ENCODE measurements around the gene FERD3L.

DNA sequence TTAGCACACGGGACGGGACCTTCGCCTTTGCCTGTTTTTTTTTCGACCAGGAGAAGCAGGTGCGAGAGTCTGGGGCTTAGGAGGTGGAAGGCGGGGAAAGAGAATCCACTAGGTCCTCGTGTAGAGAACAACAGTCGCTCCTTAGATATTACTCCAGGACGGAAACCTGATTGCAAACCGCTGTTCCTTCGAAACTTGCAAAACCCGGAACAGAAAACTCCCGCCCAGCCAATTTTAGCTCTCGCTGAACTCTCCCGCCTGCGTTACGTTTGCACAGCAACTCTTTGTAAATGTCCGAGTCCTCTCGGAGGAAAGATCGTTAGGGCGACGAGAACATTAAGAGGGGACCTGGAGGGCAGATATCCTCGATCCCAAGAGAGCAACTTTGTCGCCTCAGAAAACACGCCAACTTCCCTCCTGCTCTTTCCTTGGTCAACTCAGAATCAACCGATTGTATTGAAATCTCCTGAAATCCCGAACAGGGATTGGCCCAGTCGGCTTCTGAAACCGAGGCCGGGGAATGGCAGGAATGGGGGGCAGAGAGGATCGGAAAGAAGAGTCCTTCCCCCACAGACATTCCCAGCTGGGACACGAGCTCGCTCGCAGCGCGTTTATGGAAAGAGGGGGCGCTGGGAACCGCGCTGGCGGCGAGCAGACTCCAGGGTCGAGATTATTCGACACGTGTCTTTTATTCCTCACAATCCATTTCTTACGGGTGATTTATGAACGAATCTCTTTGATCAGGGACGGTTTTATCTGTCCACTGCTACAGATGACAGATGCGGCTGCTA lies 37.7 kb downstream of the FERD3L start:
- TF ChIP-seq, protein P1, sequence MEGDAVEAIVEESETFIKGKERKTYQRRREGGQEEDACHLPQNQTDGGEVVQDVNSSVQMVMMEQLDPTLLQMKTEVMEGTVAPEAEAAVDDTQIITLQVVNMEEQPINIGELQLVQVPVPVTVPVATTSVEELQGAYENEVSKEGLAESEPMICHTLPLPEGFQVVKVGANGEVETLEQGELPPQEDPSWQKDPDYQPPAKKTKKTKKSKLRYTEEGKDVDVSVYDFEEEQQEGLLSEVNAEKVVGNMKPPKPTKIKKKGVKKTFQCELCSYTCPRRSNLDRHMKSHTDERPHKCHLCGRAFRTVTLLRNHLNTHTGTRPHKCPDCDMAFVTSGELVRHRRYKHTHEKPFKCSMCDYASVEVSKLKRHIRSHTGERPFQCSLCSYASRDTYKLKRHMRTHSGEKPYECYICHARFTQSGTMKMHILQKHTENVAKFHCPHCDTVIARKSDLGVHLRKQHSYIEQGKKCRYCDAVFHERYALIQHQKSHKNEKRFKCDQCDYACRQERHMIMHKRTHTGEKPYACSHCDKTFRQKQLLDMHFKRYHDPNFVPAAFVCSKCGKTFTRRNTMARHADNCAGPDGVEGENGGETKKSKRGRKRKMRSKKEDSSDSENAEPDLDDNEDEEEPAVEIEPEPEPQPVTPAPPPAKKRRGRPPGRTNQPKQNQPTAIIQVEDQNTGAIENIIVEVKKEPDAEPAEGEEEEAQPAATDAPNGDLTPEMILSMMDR (IDR thresholded peaks at IDR 0.05): no peak
- TF ChIP-seq POLR2A (IDR thresholded peaks at IDR 0.05): no peak

Measured in heart left ventricle (tissue), 13 donors.